Activated T-cell treated with anti-CD3 and anti-CD28 coated beads, Interleukin-2, amount 50 U/mL, for 4 hours (primary cell): ENCODE data around the gene SLC17A5. TPM values are rescaled to one million over a fixed set of nuclear protein-coding genes. Genes with fewer than 3 reads are reported as not detected.

Experiments
- ATAC-seq, 2 donors: fragments of 200-7000 bp; cut with Tn5 transposase; one replicate each; pipeline ENCODE4 v1.10.0; 2021
- DNase-seq: peaks from one replicate; pipeline ENCODE4 v3.0.0-alpha.2; 2020
- H3K27me3 Mint-ChIP-seq: one replicate; pipeline ENCODE4 v1.8.0; 2021; ENCODE audit warnings: low read depth, mixed read lengths
- H3K36me3 Mint-ChIP-seq: one replicate; pipeline ENCODE4 v1.8.0; 2022; ENCODE audit warnings: mixed read lengths; ENCODE audit not compliant: insufficient read depth
- H3K4me1 Mint-ChIP-seq: one replicate; pipeline ENCODE4 v1.8.0; 2021; ENCODE audit warnings: low read depth, mixed read lengths
- H3K4me3 Mint-ChIP-seq: one replicate; pipeline ENCODE4 v1.8.0; 2021; ENCODE audit warnings: mild to moderate bottlenecking, moderate library complexity, mixed read lengths
- H3K9me3 Mint-ChIP-seq: one replicate; pipeline ENCODE4 v1.8.0; 2021; ENCODE audit warnings: mixed read lengths
- total RNA-seq, 3 donors: library from RNA; stranded (reverse); gene quantifications; one replicate each; pipeline ENCODE4 v1.2.1, GENCODE V29; 2021

The SLC17A5 gene
- total RNA-seq, 3 donors from 2014 or later = 2.8 to 3.5 (median 3.1) TPM

DNA sequence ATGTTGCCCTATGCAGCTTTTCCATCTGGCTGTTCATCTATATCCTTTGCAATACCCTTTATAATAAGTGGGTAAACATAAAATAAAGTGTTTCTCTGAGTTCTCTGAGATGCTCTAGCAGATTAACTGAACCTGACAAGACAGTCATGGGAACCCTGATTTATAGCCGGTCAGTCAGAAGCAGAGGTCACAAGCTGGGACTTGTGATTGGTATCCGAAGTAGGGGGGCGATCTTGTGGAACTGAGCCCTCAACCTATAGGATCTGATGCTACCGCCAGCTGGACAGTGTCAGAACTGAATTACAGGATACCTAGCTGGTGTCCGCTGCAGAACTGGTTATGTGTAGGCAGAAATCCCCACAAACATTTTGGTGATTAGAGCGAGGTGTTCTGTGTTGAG lies 39.0 kb downstream of the SLC17A5 start:
- Mint-ChIP-seq H3K36me3 (peaks cover 13% of the 10 kb centered on the region), H3K4me3 (no peak overlapping the region), H3K27me3 (no peaks in the 10 kb centered on the region), H3K9me3 (no peaks in the 10 kb centered on the region), H3K4me1 (peaks cover 5% of the 10 kb centered on the region)
- ATAC-seq (no peak), DNase-seq (no peak)

DNA sequence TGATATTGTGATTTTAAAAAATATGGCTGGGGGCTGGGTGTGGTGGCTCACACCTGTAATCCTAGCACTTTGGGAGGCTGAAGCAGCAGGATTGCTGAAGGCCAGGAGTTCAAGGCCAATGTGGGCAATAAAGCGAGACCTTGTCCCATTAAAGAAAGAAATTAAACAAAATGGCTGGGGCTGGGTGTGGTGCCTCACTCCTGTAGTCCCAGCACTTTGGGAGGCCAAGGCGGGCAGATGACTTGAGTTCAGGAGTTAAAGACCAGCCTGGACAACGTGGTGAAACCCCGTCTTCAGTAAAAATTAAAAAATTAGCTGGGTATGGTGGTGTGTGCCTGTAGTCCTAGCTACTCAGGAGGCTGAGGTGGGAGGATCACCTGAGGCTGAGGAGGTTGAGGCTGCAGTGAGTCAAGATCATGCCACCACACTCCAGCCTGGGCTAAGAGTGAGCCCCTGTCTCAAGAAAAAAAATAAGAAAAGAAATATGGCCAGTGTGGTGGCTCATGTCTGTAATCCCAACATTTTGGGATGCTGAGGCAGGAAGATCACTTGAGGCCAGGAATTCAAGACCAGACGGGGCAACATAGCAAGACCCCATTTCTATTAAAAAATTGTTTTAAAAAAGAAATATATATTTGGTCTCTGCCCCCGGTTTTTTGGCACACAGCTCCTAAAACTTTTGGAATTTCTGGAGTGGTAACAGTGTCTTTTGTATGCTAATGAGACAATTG lies 39.8 kb downstream of the SLC17A5 start:
- no peaks in the 10 kb centered on the region for H3K27me3 Mint-ChIP-seq
- ATAC-seq = no peak
- H3K36me3 Mint-ChIP-seq = peaks cover 16% of the 10 kb centered on the region
- peaks cover 5% of the 10 kb centered on the region for H3K4me1 Mint-ChIP-seq
- H3K9me3 Mint-ChIP-seq = no peaks in the 10 kb centered on the region
- DNase-seq = no peak
- no peak overlapping the region for H3K4me3 Mint-ChIP-seq

DNA sequence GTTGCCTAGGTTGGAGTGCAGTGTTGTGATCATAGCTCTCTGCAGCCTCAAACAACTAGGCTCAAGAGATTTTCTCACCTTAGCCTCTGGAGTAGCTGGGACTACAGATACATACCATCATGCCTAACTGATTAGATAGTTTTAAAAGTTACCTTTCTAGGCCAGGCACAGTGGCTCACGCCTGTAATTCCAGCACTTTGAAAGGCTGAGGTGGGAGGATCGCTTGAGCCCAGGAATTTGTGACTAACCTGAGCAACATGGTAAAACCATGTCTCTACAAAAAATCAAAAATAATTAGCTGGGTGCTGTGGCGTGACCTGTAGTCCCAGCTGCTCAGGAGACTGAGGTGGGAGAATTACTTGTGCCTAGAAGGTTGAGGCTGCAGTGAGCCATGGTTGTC lies 41.2 kb downstream of the SLC17A5 start:
- no peak for ATAC-seq

DNA sequence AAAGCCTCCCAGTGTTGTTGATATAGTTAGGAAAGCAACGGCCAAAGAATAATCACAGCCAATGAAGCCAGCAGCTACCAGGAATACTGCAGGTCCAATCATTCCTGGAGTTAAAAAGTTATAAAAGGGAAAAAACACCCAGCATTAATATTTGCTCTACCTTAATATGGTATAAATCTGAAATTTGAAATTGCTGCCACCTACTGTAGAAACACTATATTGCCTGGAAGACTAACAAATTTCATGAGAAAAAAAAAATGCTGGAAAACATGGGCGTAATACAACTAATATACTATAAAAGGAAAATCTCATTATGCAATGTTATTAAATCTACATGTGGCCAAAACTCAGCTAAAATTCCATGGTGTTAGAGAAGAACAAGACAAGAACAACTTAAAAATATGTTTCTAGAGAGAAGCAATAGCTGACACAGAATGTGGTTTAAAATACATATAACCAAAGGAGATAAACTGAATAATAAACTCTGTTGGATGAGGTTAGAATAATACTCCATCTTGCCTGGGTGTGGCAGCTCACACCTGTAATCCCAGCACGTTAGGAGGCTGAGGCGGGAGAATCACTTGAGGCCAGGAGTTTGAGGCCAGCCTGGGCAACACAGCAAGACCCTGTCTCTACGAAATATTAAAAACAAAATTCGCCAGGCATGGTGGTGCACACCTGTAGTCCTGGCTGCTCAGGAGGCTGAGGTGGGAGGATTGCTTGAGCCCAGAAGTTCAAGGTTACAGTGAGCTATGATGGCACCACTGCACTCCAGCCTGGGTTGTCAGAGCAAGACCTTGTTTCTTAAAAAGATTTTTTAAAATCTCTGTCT lies 43.1 kb downstream of the SLC17A5 start:
- peak in 1 of 2 donors; percentile 43 for ATAC-seq
- H3K4me3 Mint-ChIP-seq = no peak overlapping the region

More for the DNA sequence above, 41.2 kb downstream of the SLC17A5 start:
- peaks cover 5% of the 10 kb centered on the region for H3K4me1 Mint-ChIP-seq
- no peaks in the 10 kb centered on the region for H3K9me3 Mint-ChIP-seq
- no peaks in the 10 kb centered on the region for H3K27me3 Mint-ChIP-seq
- H3K4me3 Mint-ChIP-seq = no peak overlapping the region
- peaks cover 26% of the 10 kb centered on the region for H3K36me3 Mint-ChIP-seq
- no peak for DNase-seq

DNA sequence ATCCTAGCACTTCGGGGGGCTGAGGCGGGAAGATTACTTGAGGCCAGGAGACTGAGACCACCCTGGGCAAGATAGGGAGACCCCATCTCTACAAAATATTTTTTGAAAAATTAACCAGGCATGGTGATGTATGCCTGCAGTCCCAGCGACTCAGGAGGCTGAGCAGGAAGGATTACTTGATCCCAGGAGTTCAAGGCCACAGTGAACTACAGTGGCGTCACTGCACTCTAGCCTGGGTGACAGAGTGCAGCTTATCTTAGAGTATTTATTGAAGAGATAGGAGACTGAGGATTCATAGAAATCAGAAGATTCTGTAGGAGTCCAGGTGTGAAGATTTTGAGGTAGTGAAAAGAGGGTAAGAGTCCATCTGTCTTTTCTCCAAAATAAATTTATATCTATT lies 45.0 kb downstream of the SLC17A5 start:
- DNase-seq = no peak
- no peak for ATAC-seq
- Mint-ChIP-seq H3K27me3 (no peaks in the 10 kb centered on the region), H3K36me3 (peaks cover 21% of the 10 kb centered on the region), H3K9me3 (no peaks in the 10 kb centered on the region), H3K4me3 (no peak overlapping the region), H3K4me1 (peaks cover 5% of the 10 kb centered on the region)

More for the DNA sequence above, 43.1 kb downstream of the SLC17A5 start:
- Mint-ChIP-seq H3K9me3 (no peaks in the 10 kb centered on the region), H3K36me3 (peaks cover 29% of the 10 kb centered on the region), H3K4me1 (peaks cover 5% of the 10 kb centered on the region), H3K27me3 (no peaks in the 10 kb centered on the region)
- DNase-seq = no peak

DNA sequence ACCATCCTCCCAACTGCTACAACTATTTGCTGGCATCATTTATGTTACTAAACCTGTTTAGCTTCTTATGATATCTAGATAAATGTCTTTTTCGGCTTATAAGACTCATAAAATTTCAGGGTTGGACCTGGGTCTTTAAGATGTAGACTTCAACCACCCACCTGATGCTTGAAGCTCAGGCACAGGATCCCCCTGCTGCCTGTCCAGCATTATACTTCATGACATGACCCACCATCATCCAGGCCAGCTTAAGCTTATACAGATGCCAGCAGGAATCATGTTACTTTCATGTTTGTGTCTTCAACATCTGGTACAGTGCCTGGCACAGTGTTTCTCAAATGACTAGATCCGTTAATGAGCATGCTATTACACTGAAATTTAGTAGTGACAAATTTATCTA lies 47.4 kb downstream of the SLC17A5 start:
- Mint-ChIP-seq H3K4me3 (no peak overlapping the region), H3K4me1 (peaks cover 5% of the 10 kb centered on the region), H3K9me3 (no peaks in the 10 kb centered on the region), H3K27me3 (no peaks in the 10 kb centered on the region), H3K36me3 (peaks cover 23% of the 10 kb centered on the region)
- ATAC-seq (no peak), DNase-seq (no peak)

DNA sequence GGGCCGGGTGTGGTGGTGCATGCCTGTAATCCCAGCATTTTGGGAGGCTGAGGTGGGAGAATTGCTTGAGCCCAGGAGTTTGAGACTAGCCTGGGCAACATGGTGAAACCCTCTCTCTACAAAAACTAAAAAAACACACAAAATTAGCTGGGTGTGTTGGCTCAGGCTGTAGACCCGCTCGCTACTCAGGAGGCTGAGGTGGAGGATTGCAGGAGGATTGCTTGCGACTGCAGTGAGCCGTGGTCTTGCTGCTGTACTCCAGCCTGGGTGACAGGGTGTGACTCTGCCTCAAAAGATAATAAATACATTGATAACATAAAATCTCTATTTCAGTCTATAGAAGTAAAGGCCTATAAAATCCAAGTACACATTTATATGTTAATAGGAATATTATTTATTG lies 49.3 kb downstream of the SLC17A5 start:
- Mint-ChIP-seq H3K4me1 (no peaks in the 10 kb centered on the region), H3K27me3 (no peaks in the 10 kb centered on the region), H3K36me3 (peaks cover 22% of the 10 kb centered on the region), H3K9me3 (no peaks in the 10 kb centered on the region), H3K4me3 (no peak overlapping the region)
- DNase-seq = no peak
- no peak for ATAC-seq

DNA sequence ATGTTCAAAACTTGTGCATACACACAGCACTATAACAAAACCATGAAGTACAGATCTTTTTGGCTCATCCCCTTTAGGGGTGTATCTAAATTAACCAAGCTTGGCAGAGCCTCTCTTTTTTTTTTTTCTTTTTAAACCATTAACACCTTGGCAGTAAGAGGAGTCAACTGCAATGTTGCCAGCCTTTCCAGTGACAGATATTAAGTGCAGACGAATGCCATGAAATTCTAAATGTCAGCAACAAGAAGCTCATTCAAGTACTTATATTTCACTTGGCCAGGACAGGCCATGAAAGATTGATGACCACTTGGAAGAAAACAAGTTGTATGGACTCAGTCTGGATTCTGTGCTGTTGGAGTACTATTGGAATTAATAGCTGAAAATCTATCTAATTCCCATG lies 49.8 kb downstream of the SLC17A5 start:
- Mint-ChIP-seq H3K9me3 (no peaks in the 10 kb centered on the region), H3K4me1 (no peaks in the 10 kb centered on the region), H3K27me3 (no peaks in the 10 kb centered on the region), H3K36me3 (peaks cover 22% of the 10 kb centered on the region), H3K4me3 (no peak overlapping the region)
- DNase-seq = no peak
- no peak for ATAC-seq

DNA sequence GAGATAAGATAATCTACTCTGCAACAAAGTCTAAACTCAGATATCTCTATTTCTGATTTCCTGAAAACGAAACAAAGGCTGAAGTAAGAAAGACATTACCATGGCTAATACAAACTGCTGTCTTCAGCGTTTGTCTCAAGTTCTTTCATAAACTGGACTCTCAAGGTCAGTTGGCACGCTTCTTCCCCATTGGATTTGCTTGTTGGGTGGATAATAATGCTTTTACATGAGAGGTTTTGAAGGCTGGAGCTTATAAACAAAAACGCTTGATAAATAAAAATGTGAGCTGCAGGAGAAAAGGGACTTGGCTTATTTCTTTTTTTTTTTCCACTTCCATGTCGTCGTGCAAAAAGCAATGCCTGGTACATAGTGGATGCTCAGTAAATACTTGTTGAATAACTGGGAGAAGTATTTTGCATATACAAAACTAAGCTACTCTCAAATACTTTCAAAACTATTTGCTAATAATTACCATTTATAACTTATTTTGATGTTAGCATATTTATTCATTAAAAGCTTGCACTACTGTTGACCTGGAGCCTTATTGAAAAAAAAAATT lies 67.3 kb downstream of the SLC17A5 start:
- ATAC-seq = no peak
- H3K27me3 Mint-ChIP-seq = no peaks in the 10 kb centered on the region
- H3K36me3 Mint-ChIP-seq = no peaks in the 10 kb centered on the region
- H3K9me3 Mint-ChIP-seq = no peaks in the 10 kb centered on the region
- no peak for DNase-seq
- peaks cover 24% of the 10 kb centered on the region for H3K4me1 Mint-ChIP-seq
- H3K4me3 Mint-ChIP-seq = peak overlapping the region; percentile 79

DNA sequence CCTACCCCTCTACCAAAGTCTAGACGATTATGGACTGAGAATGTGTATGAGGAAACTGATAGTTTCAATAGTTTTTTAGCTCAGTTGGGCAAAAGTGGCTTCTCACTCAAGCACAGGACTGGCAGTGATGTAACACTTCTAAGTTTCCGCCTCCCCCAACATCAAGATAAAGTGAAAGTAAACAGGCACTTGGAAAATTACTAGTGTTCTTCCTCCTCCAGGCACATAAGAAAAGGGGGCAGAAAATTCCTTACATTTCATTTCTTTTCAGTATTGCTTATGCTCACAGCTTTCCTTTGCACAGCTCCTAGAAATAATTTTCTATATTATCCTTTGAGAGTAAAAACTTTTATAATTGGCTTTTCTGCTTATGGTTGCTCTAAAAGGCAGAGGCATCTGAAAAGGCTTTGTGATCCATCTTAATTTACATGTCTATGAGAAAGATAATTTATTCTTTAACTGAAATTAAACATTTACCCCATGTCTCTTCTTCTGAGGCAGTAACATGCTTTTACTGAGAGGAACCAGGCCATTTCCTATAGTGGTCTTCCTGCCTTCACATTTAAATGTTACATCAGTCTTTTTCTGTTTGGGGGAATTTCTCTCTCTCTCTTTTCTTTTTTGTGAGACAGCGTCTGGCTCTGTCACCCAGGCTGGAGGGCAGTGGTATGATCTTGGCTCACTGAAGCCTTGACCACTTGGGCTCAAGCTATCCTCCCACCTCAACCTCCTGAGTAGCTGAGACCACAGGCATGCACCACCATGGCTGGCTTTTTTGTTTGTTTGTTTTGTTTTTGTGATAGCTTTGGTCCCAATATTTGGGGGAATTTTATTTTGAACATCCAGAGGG lies 68.0 kb downstream of the SLC17A5 start:
- Mint-ChIP-seq H3K27me3 (no peaks in the 10 kb centered on the region), H3K4me3 (peak overlapping the region; percentile 79), H3K4me1 (peaks cover 27% of the 10 kb centered on the region), H3K9me3 (no peaks in the 10 kb centered on the region), H3K36me3 (no peaks in the 10 kb centered on the region)
- peak; percentile 59 to 74 for ATAC-seq
- peak; percentile 11 for DNase-seq

DNA sequence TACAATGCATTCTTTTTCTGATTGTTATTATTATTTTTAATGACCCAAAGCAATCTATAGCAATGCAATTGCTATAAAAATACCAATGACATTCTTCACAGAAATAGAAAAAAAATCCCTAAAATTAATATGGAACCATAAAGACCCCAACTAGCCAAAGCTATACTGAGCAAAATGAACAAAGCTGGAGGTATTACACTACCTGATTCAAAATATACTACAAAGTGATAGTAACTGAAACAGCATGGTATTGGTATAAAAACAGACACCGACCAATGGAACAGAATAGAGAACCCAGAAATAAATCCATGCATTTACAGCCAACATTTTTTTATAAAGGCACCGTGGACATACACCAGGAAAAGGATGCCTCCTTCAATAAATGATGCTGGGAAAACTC lies 72.5 kb downstream of the SLC17A5 start:
- Mint-ChIP-seq H3K36me3 (no peaks in the 10 kb centered on the region), H3K27me3 (no peaks in the 10 kb centered on the region), H3K4me1 (peaks cover 29% of the 10 kb centered on the region), H3K4me3 (no peak overlapping the region), H3K9me3 (peaks cover 2% of the 10 kb centered on the region)
- ATAC-seq (no peak), DNase-seq (no peak)

DNA sequence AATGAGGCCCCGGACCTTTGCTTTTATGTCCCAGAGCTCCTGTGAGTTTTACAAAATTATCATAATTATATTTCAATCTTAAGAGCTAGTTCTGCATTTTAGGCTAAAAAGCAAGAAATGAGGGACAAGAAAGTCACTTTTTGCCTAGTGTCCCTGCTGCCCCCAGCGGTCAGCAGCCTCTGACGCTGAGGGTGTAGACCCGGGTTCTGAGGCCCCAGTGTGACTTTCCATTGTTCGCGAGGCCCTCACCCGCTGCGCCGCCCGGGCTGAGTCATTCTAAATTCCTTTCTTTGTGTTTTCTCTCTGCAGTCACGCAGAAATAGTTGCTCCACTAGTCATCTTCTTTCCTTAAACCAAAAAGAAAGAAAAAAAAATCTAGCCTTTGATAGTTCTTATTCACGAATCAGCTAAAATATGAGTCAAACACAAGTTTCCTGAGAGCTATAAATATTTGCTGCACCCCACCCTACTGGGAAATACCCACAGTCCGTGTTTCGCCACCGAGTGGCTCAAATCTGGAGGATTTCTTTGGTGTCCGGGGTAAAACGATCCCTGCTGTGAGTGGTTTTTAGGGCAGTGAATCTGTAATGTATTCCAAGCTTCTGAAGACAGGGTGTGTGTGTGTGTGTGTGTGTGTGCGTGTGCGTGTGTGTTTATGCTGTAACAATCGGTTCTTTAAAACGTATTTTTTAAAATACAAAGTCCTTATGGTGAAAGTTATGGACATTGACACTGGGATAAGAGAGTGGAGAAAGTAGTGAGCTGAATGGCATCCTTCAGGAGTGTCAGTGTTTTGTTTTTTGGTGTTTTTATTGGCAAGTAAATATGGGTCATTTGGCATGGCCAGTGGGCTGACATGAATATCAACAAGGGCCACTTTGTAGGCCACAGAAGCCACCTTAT lies 73.3 kb downstream of the SLC17A5 start:
- peaks cover 21% of the 10 kb centered on the region for H3K4me1 Mint-ChIP-seq

DNA sequence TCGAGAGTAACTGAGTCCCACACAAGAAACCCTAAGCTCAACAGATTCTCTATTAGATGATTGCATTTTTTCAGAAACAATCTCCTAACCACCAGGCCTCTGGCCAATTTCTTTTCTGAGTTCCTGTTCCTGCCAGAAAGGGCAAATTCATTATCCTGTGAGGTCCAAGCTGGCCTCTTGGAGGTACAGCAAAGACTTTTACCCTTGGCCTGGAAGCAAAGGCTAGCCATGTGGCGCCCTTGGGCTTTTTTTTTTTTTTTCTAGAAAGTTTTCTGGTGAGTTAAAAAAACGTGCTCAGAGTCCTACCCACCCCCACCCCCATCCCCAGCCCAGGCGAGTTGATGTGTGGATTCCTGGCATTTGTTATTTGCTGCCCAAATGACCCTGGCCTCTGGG lies 73.9 kb downstream of the SLC17A5 start:
- ATAC-seq (peak in 1 of 2 donors; percentile 8), DNase-seq (no peak)
- H3K27me3 Mint-ChIP-seq = no peaks in the 10 kb centered on the region
- peaks cover 2% of the 10 kb centered on the region for H3K36me3 Mint-ChIP-seq
- H3K4me1 Mint-ChIP-seq = peaks cover 14% of the 10 kb centered on the region
- H3K9me3 Mint-ChIP-seq = peaks cover 3% of the 10 kb centered on the region
- H3K4me3 Mint-ChIP-seq = peak overlapping the region; percentile 77

More for the DNA sequence above, 73.3 kb downstream of the SLC17A5 start:
- ATAC-seq = peak; percentile 97 to 99
- Mint-ChIP-seq H3K4me3 (peak overlapping the region; percentile 77), H3K36me3 (peaks cover 2% of the 10 kb centered on the region), H3K27me3 (no peaks in the 10 kb centered on the region), H3K9me3 (peaks cover 3% of the 10 kb centered on the region)
- DNase-seq = peak; percentile 74
